HepG2 (cell line): ENCODE results near the gene PDP2. TPM values are rescaled to one million over a fixed set of nuclear protein-coding genes. Genes with fewer than 3 reads are reported as not detected.

ENCODE experiments used
- GTF3A ChIP-seq: sonication (generic); formaldehyde crosslinking; conservative IDR thresholded peaks from 2 replicates; pipeline ENCODE4 v1.4.0; 2020; ENCODE audit warnings: mild to moderate bottlenecking, missing genetic modification reagents
- IKZF4 ChIP-seq: sonication (generic); formaldehyde crosslinking; IDR thresholded peaks from 2 replicates; pipeline ENCODE4 v1.5.1; 2020; ENCODE audit warnings: borderline replicate concordance, mild to moderate bottlenecking, low read depth, missing genetic modification reagents; ENCODE audit errors: not compliant biosample characterization
- NR3C1 ChIP-seq: sonication (generic); formaldehyde crosslinking; IDR thresholded peaks from 2 replicates; pipeline ENCODE4 v1.4.0; 2020; ENCODE audit warnings: missing genetic modification reagents
- RBM22 ChIP-seq: fragments of 200-400 bp; formaldehyde crosslinking; optimal IDR thresholded peaks from 2 replicates; pipeline ENCODE3; 2017; ENCODE audit warnings: mild to moderate bottlenecking, low read length, moderate library complexity
- RBM39 ChIP-seq: fragments of 200-400 bp; formaldehyde crosslinking; IDR thresholded peaks from one replicate; pipeline ENCODE4 v1.6.1; 2018; ENCODE audit warnings: antibody characterized with exemption, mild to moderate bottlenecking, low read depth, low read length; ENCODE audit not compliant: poor library complexity, severe bottlenecking
- RFXAP ChIP-seq: sonication (generic); formaldehyde crosslinking; IDR thresholded peaks from 2 replicates; pipeline ENCODE4 v1.4.0; 2020; ENCODE audit warnings: missing genetic modification reagents, borderline replicate concordance
- RNF2 ChIP-seq: fragments of 450-650 bp; conservative IDR thresholded peaks from 2 replicates; pipeline ENCODE4 v1.6.1; 2016; ENCODE audit warnings: low read depth
- RXRB ChIP-seq: IDR thresholded peaks from 2 replicates; pipeline ENCODE4 v1.6.1; 2016; ENCODE audit warnings: borderline replicate concordance, missing genetic modification reagents, missing compliant biosample characterization
- SOX5 ChIP-seq: IDR thresholded peaks from 2 replicates; pipeline ENCODE4 v1.6.1; 2016; ENCODE audit warnings: borderline replicate concordance
- ZFP90 ChIP-seq: sonication (generic); formaldehyde crosslinking; IDR thresholded peaks from 2 replicates; pipeline ENCODE4 v1.8.0; 2022; ENCODE audit warnings: missing genetic modification reagents, mild to moderate bottlenecking, inconsistent platforms, borderline replicate concordance
- ZMYM4 ChIP-seq: sonication (generic); formaldehyde crosslinking; IDR thresholded peaks from 2 replicates; pipeline ENCODE4 v1.8.1; 2023; ENCODE audit warnings: mild to moderate bottlenecking, missing genetic modification reagents
- ZNF496 ChIP-seq: sonication (generic); formaldehyde crosslinking; IDR thresholded peaks from 2 replicates; pipeline ENCODE4 v1.8.1; 2023; ENCODE audit warnings: mild to moderate bottlenecking, moderate library complexity, missing genetic modification reagents; ENCODE audit not compliant: insufficient replicate concordance
- ZZZ3 ChIP-seq: sonication (generic); formaldehyde crosslinking; IDR thresholded peaks from 2 replicates; pipeline ENCODE4 v1.4.0; 2020; ENCODE audit warnings: missing genetic modification reagents, mild to moderate bottlenecking, borderline replicate concordance
- polyA plus RNA-seq, 8 experiments: library from polyadenylated mRNA; depleted of rRNA in 3 of 8; stranded (reverse) in 7 of 8; unstranded in 1 of 8; fragments of >200 nt; fragmentation: Illumina TruSeq in 4 of 8; extraction: Trizol in 4 of 8; gene quantifications; 2 replicates each; pipeline versions ENCODE4 v1.2.1 to v1.2.3, GENCODE V29; 2011 to 2016; ENCODE audit warnings: low read depth in 4 of 8, missing spikeins in 1 of 8, mixed read lengths in 1 of 8; ENCODE audit not compliant: insufficient read depth in 1 of 8
- total RNA-seq, 5 experiments: library from RNA; depleted of rRNA; stranded (reverse); fragments of >200 nt; fragmentation: Illumina TruSeq; extraction: Trizol; gene quantifications; 2 replicates each; pipeline ENCODE4 v1.2.3, GENCODE V29; 2016; ENCODE audit warnings: low read depth in 1 of 5
- TF ChIP-seq, protein P1 (sequence below): sonication (generic); formaldehyde crosslinking; IDR thresholded peaks from 2 replicates; pipeline ENCODE4 v1.8.1; 2022; ENCODE audit warnings: mild to moderate bottlenecking, missing genetic modification reagents
- TF ChIP-seq, protein P2 (sequence below): sonication (generic); formaldehyde crosslinking; IDR thresholded peaks from 2 replicates; pipeline ENCODE4 v1.4.0; 2020; ENCODE audit warnings: missing genetic modification reagents
- TF ChIP-seq, protein P3 (sequence below): sonication (generic); formaldehyde crosslinking; conservative IDR thresholded peaks from 2 replicates; pipeline ENCODE4 v1.4.0; 2020; ENCODE audit warnings: missing genetic modification reagents
- TF ChIP-seq, protein P4 (sequence below): sonication (generic); formaldehyde crosslinking; IDR thresholded peaks from 2 replicates; pipeline ENCODE4 v1.8.0; 2022; ENCODE audit warnings: mild to moderate bottlenecking, missing genetic modification reagents, moderate library complexity
- TF ChIP-seq, protein P5 (sequence below): sonication (generic); formaldehyde crosslinking; conservative IDR thresholded peaks from 2 replicates; pipeline ENCODE4 v1.8.0; 2022; ENCODE audit warnings: low read depth, missing genetic modification reagents
- TF ChIP-seq, protein P6 (sequence below): sonication (generic); formaldehyde crosslinking; IDR thresholded peaks from 2 replicates; pipeline ENCODE4 v1.4.0; 2020; ENCODE audit warnings: missing genetic modification reagents

Gene PDP2
- total and polyA plus RNA-seq, 2 of the 13 experiments (the other 11 are each of a cell fraction or from before 2014, with no cell fraction given), result 12.8 to 15.8 TPM

DNA sequence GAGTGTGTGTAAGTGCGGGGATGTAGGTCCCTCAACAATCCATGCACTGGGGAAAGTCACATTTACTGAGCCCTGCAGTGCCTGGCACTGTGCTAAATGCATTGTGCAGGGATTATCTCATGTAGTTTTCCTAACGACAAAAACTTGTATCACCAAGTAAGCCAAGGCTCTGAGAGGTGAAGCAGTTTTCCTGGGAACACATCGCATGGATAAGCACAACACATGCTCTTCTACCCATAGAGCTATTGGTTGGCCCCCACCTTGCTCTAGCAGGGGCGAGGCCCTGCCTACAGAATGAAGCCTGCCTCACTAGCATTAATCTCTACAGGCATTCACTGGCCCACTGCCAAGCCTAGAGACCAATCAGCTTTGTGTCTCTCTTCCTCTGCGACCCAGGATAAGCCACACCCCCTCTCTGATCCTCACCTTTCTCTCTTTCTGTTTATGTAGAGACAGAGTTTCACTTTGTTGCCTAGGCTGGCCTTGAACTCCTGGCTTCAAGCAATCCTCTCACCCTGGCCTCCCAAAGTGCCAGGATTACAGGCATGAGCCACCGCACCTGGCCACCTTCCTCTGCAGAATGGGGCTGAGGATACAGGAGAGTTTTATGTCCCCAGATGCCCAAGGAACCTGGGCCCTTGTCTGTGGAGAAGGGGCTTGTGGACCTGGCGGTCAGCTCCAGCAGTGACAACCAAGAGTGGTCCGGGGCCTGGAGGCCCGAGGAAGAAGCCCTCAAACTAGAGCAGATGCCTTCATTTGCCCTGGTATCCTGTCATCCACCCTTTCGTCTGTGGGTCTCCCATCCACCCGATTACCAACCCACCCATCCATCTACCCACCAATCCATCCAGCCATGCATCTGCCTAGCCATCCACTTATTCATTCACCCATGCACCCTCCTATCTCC is 25.6 kb downstream of the PDP2 start (continued):
- TF ChIP-seq, protein P1, sequence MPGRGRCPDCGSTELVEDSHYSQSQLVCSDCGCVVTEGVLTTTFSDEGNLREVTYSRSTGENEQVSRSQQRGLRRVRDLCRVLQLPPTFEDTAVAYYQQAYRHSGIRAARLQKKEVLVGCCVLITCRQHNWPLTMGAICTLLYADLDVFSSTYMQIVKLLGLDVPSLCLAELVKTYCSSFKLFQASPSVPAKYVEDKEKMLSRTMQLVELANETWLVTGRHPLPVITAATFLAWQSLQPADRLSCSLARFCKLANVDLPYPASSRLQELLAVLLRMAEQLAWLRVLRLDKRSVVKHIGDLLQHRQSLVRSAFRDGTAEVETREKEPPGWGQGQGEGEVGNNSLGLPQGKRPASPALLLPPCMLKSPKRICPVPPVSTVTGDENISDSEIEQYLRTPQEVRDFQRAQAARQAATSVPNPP, result no peak; the same call in 1 of the 2 replicates
- TF ChIP-seq, protein P2, sequence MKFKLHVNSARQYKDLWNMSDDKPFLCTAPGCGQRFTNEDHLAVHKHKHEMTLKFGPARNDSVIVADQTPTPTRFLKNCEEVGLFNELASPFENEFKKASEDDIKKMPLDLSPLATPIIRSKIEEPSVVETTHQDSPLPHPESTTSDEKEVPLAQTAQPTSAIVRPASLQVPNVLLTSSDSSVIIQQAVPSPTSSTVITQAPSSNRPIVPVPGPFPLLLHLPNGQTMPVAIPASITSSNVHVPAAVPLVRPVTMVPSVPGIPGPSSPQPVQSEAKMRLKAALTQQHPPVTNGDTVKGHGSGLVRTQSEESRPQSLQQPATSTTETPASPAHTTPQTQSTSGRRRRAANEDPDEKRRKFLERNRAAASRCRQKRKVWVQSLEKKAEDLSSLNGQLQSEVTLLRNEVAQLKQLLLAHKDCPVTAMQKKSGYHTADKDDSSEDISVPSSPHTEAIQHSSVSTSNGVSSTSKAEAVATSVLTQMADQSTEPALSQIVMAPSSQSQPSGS (CRISPR knock-in tag), result peak; percentile 79
- TF ChIP-seq, protein P3, sequence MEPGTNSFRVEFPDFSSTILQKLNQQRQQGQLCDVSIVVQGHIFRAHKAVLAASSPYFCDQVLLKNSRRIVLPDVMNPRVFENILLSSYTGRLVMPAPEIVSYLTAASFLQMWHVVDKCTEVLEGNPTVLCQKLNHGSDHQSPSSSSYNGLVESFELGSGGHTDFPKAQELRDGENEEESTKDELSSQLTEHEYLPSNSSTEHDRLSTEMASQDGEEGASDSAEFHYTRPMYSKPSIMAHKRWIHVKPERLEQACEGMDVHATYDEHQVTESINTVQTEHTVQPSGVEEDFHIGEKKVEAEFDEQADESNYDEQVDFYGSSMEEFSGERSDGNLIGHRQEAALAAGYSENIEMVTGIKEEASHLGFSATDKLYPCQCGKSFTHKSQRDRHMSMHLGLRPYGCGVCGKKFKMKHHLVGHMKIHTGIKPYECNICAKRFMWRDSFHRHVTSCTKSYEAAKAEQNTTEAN, result peak; percentile 84
- TF ChIP-seq RFXAP (CRISPR knock-in tag) (peak; percentile 52; the same call in 1 of the 2 replicates), ZFP90 (peak; percentile 87), SOX5 (CRISPR knock-in tag) (peak; percentile 72; the same call in 1 of the 2 replicates), RBM39 (no peak), IKZF4 (CRISPR knock-in tag) (no peak), RXRB (CRISPR knock-in tag) (peak; percentile 93), GTF3A (CRISPR knock-in tag) (no peak), ZMYM4 (CRISPR knock-in tag) (peak; percentile 83), ZNF496 (CRISPR knock-in tag) (no peak), ZZZ3 (CRISPR knock-in tag) (no peak), RNF2 (no peak), NR3C1 (no peak), RBM22 (no peak)
- TF ChIP-seq, protein P4, sequence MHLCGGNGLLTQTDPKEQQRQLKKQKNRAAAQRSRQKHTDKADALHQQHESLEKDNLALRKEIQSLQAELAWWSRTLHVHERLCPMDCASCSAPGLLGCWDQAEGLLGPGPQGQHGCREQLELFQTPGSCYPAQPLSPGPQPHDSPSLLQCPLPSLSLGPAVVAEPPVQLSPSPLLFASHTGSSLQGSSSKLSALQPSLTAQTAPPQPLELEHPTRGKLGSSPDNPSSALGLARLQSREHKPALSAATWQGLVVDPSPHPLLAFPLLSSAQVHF, result no peak
- TF ChIP-seq, protein P5, sequence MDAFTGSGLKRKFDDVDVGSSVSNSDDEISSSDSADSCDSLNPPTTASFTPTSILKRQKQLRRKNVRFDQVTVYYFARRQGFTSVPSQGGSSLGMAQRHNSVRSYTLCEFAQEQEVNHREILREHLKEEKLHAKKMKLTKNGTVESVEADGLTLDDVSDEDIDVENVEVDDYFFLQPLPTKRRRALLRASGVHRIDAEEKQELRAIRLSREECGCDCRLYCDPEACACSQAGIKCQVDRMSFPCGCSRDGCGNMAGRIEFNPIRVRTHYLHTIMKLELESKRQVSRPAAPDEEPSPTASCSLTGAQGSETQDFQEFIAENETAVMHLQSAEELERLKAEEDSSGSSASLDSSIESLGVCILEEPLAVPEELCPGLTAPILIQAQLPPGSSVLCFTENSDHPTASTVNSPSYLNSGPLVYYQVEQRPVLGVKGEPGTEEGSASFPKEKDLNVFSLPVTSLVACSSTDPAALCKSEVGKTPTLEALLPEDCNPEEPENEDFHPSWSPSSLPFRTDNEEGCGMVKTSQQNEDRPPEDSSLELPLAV (CRISPR knock-in tag), result no peak
- TF ChIP-seq, protein P6, sequence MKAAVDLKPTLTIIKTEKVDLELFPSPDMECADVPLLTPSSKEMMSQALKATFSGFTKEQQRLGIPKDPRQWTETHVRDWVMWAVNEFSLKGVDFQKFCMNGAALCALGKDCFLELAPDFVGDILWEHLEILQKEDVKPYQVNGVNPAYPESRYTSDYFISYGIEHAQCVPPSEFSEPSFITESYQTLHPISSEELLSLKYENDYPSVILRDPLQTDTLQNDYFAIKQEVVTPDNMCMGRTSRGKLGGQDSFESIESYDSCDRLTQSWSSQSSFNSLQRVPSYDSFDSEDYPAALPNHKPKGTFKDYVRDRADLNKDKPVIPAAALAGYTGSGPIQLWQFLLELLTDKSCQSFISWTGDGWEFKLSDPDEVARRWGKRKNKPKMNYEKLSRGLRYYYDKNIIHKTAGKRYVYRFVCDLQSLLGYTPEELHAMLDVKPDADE, result no peak; the same call in 1 of the 2 replicates
